Activated T-cell treated with anti-CD3 and anti-CD28 coated beads for 24 hours (primary cell): ENCODE measurements around the gene CAPN3.

ENCODE experiments used
- DNase-seq: peaks from one replicate; pipeline ENCODE4 v3.0.0-alpha.2; 2020; ENCODE audit warnings: low read depth

CAPN3 gene

DNA sequence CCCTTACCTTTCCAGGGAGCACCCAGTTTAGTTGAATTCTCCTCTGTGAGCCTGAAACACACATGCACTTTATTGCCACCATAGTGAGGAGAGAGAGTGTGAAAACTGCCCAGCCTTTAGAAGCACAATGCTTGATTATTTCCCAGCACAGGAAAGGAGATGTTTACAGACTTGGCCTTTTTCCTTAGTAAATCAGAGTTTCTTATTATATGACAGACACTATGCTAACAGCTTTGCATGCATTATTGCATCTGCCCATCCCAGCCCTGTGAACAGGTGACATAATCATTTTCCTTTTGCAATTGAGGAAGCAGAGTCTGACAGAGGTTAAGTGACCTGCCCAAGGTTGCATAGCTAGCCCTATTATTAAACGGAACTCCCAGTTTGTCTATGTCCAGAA, 36.5 kb downstream of the CAPN3 start:
- no peak for DNase-seq

DNA sequence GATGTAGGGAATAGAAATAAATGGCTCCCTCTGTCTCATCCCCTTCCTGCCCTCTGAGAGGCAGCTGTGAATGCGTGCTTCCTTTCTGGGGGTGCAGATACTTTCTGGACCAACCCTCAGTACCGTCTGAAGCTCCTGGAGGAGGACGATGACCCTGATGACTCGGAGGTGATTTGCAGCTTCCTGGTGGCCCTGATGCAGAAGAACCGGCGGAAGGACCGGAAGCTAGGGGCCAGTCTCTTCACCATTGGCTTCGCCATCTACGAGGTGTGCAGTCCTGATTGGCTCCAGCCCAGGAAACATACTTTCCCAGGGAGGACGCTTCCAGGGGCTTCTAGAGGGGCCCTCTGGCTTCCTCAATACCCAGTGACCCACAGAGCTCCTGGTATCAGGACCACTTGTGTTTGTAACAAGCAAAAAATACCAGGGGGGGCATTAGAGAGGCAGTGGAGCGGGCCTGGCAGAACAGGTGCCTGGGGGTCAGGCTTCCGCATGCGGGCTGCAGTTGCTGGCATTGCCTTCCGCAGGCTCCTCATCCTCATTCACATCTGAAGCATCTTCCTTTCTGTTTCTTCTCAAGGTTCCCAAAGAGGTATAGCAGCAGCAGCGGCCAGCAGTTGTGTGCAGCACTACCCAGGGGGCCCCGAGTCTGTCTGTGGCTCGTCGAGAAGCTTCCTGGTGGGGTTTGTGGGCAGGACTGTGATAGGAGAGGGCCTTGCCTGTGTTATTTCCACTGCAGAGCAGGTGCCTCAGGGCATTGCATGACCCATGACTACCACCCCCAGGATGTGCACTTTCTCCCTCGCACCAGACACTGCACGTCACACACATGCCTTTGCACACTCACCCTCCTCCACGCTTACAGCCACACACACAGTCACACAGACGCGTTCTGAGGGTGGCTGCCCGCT, 42.5 kb downstream of the CAPN3 start:
- no peak for DNase-seq

DNA sequence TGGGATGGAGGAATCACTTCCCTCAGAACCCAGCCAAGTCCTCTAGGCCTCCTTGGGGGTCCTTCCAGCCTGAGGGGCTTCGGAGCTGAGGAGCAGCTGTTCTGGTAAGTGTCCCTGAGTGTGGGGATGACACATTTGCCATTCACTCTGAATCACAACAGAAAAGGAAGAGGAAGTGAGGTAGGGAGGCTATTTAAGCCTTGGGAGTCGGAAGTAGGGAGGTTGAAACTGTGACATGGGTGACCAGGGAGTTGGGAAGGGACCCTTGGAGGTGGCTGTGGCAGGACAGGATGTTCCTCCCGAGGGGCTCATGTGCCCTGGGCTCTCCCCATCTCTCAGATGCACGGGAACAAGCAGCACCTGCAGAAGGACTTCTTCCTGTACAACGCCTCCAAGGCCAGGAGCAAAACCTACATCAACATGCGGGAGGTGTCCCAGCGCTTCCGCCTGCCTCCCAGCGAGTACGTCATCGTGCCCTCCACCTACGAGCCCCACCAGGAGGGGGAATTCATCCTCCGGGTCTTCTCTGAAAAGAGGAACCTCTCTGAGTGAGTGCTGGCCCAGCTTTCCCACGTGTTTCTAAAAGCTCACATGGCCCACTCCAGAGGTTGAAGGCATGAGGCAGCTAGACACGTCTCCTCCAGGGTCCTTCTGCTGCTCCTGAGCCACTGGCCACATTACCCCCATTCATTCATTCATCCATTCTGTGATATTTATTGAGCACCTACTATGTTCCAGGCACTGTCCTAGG, 43.3 kb downstream of the CAPN3 start:
- DNase-seq, result no peak

DNA sequence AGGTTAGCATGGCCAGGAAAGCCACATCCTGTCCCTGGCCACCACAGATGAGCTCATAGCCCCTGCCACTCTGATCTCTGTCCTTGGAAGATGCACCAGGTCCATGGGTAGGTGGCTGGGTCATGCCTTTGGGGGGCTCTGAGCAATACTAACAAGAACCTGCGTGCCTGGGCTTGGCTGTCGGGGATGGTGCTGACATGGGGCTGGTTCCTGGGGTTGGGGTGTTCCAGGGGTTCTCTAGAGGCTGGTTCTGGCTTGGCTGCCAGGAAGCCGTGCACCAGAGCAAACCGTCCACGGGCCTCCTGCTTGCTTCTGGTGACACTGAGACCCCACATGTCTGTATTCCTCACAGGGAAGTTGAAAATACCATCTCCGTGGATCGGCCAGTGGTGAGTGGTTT, 44.1 kb downstream of the CAPN3 start:
- no peak for DNase-seq

DNA sequence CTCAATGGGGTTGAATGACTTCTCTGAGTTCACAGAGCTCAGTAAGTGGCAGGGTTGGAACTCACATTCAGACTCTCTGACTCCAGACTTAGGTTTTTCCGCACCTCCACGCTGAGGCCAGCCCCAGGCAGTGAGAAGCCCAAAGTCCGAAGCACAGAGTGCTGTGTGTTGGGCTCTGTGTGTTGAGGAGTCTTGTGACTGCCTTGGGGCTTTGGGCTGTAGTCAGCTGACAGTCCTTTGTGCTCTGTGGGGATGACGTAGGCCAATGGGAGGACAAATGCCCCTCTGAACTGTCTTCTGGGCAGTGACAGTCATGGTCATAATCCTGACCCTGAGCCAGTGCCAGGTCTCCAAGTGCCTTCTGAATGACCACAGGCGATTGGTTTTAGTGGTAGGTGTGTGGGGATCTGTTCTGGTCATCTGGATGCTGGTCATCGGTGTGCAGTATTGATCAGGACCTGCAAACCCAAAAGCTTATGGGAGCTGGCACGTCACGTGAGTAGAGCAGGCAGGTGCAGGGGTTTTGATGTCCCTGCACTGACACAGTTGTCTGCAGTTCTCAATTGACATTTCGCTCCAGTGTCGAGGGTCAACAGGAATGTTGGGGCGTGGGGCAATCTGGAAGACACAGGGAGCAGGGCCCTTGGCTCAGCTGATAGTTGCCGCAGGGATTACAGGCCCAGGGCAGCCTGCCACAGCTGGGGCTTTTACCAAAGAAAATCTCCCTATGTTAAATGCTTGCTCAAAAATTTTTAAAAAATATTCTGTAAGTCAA, 45.3 kb downstream of the CAPN3 start:
- DNase-seq, result no peak

DNA sequence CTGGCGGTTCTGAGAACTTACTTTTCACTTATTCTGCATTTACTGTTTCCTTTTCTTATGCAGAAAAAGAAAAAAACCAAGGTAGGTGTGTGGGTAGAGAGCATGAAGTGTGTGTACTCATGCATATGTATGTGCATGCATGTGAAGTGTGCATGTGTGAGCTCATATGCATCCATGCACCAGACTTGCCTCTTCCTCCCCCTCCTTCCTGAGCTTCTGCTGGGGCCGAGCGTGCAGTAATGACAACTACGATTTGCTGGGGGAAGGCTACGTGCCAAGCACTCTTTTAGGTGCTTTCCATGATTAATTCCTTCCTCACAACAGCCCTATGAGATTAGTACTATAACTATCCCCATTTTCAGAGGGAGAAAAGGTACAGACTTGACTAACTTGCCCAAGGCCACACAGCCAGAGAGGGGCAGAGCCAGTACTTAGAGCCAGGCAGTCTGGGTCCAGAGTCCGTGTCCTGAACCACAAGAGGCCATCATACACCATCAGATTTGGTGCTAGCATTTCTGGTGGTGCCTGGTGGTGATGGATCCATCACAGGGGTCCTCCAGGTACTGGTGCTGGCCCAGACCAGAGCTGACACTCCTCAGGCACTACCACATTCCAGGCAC, 46.7 kb downstream of the CAPN3 start:
- DNase-seq, result no peak

DNA sequence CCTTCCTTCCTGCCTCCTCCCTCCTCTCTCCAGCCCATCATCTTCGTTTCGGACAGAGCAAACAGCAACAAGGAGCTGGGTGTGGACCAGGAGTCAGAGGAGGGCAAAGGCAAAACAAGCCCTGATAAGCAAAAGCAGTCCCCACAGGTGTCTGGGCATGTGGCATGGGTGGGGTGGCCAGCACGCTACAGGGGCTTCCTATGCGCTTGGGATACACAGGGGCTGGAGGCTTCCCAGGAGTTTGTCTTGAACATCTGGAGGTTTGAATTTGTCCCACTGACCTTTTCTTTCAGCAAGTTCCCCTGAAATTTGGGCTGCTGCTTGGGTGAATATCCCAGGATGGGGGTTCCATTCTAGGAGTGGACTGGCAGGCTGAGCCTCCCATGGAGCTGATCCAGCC, 48.9 kb downstream of the CAPN3 start:
- DNase-seq, result no peak

DNA sequence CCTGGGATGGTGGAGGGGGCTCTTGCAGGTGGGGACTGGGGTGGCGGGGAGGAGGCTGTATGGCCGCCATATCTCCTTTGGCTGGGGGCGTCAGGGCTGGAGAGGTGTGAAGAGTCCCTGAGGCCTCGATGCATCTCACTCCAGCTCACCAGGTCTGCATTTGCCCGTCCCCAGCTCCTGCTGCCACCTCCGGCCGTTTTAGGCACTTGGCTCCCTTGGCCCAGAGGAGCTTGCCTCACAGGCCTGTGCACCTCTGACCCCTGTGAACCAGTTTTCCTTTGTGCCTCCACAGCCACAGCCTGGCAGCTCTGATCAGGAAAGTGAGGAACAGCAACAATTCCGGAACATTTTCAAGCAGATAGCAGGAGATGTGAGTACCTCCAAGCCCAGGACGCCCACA, 49.7 kb downstream of the CAPN3 start:
- DNase-seq, result no peak

DNA sequence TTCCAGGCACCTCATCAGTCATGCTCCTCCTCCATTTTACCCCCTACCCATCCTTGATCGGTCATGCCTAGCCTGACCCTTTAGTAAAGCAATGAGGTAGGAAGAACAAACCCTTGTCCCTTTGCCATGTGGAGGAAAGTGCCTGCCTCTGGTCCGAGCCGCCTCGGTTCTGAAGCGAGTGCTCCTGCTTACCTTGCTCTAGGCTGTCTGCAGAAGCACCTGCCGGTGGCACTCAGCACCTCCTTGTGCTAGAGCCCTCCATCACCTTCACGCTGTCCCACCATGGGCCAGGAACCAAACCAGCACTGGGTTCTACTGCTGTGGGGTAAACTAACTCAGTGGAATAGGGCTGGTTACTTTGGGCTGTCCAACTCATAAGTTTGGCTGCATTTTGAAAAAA, 52.6 kb downstream of the CAPN3 start:
- no peak for DNase-seq

DNA sequence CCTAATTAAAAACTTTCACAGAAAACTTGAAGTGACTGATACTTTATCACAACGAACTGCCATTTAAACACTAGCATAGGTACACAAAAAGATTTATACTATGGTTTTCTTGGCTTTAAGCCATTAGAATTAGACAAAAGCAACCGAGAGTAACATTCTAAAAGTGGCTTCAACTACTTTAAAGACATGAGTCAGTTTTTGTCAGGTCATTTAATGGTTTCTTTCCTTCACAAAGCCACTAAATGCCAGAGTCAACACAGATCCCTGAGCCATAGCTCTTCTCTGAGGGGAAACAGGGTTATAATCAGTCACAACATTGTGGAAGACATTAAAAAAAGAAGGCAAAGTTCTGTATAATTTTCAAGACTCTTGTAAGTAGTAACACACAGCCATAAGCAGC, 54.6 kb downstream of the CAPN3 start:
- DNase-seq, result no peak

DNA sequence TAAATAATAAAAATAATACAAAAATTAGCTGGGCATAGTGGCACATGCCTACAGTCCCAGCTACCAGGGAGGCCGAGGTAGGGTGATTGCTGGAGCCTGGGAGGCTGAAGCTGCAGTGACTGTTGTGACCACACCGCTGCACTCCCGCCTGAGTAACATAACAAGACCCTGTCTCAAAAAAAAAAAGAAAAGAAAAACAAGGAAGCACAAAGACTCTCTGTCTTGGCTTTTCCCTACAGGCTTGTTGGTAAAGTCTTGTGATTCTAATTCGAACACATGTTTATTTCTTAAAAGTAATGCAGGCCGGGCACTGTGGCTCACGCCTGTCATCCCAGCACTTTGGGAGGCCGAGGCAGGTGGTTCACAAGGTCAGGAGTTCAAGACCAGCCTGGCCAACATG, 60.1 kb downstream of the CAPN3 start:
- DNase-seq, result no peak

DNA sequence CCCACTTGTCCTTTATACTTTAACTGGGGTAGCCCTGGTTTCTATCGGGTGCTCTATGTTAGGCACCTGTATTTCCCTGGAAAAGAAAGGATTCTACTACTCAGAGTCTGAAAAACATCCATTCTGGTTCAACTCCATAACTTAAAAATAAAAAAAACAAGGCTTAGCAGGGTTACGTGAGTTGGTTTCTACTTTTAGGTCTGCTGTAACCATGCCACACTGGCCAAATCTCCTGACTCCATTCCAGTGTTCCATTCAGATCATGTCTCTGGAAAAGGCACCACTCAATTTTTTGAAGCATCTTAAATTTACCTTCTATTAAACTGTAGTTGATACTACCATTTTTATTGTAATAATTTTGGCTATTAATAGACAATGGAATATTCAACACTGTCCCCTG, 62.1 kb downstream of the CAPN3 start:
- DNase-seq, result no peak

DNA sequence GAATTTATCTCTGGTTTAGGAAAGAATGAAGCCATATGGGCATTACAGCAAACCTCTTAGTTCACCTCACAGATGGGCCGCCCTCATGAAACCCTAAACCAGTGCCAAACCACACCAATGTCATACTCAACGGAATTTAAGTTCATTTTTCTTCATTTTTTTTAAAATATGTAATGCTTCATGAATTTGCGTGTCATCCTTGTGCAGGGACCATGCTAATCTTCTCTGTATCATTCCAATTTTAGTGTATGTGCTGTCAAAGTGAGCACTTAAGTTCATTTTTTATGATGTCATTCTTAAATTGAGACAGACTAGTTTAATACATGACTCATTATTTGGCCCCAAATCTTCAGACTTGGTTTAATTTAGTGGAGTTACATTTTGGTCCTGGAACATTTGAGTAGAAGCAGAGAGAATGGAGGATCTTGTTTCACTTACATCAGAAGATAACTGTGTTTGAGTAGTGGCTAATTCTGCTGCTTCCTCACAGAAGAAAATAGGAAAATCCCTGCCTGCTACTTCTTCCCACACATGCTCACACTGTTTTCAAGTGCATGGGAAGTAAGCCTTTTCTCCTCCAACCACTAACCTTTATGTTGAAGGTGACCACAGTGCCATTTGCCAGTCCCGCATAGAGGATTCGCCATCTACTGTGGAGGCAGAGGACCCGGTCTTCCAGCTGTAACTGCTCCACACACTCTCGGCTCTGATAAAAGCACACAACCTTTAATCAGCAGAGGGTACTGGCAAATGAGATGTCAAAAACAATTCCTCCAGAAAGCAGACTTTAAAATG, 68.3 kb downstream of the CAPN3 start:
- no peak for DNase-seq

DNA sequence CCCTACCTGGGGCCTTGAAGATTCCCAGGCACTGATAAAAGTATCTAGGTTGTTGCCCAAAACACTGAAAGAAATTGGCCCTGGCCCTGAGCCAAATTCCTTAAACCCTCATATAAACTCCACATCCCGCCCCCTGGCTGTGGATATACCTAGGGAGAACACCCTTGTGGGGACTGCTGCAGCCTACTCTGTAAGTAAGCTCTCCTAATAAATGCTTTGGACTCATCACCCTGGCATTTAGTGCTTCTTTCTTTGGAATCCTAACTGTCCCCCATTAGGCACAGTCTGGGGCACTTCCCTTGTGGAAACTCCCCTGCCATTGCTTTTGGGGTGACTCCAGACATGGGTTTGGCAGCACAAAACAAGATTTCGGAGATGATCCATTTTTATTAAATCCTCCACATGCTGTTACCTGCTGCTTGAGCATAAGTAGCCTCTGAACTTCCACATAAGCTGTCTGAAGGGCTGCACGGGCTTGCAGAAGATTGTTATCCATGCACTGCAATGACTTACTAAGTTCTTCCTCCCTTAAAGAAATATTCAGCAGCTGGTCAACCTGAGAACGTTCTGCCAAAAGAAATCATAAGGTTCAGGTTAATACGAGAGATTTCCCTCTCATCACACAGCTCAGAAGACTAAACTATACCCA, 85.2 kb downstream of the CAPN3 start:
- DNase-seq, result no peak

DNA sequence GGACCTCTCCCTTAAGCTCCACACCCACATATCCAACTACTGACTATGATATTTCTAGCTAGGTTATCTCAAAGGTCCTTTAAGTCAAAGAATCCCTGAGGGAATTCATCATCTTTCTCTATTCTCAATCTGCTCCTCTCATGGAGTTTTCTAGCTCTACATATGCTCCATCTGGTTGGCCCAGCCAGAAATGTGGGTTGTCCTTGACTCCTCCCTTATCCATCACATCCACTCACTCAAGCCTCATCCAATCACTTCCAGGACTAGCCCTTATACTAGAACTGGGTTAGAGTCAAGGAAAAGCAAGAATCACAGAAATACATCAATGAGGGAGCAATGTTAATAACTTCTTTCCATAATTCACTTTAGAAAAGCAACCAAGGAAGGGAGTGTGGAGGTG, 86.2 kb downstream of the CAPN3 start:
- DNase-seq, result no peak

DNA sequence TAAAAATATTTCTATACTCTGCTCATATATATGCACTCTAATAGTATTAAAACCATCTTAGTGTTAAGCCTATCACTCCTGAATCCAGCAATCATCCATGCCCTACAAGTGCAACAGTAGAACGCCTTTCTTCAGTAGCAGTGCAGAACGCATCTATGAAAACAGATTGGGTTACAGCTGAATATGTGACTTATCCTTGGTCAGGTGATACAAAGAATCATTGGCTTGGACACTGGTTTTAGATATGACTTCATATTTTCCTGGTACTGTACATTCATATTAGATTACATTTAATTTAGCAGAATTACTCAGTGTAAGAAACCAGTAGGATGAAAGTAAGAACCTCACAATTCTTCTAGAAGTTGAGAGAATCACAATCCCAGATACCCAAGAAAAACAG, 88.3 kb downstream of the CAPN3 start:
- DNase-seq, result no peak

DNA sequence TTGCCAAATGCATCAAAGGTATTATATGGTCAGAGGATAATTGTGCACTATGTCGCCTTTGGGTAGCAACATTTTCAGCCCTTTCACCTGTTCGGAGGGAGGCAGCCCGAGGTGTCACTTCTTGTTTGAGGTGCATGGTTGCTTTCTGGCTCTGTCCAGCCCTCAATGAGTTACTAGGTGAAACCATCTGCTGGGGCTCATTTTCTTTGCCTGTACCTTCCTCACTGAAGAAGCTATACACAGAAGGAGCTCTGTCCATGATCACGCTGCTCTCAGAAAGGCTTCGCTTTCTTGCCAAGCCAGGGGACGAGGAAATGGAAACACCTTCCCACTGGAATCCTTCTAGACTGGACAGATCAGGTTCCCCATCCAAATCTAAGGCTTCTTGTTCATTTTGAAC, 89.0 kb downstream of the CAPN3 start:
- DNase-seq, result no peak

DNA sequence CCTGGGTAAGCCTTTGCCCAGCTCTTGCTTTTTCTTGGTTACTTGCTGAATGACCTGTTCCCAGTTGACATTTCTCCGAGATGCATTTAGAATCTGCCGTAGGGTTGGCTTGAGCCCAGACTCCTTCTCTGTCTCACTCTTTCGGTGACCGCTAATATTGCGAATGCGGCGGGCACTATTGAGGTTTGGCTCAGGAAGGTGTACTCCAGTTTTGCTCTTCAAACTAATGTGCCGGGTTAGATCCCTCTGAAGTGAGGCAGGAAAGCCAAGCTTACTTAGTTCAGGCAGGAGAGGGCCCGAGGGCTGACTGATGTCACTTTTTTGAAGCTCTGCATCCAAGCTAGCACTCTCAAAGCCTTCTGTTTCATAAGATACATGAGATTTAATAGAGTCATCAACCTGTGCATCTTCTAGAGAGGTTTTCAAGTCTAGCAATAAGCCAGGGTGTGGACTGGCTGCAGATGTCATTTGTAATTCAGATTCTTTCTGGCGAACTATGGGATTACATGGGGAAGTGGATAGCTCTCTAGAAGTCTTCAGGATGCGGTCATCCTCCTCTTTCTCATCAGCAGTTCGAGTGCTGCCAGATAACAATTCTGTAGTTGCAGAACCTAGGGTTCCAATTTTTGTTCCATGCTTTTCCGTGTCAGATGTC, 90.6 kb downstream of the CAPN3 start:
- DNase-seq, result no peak

DNA sequence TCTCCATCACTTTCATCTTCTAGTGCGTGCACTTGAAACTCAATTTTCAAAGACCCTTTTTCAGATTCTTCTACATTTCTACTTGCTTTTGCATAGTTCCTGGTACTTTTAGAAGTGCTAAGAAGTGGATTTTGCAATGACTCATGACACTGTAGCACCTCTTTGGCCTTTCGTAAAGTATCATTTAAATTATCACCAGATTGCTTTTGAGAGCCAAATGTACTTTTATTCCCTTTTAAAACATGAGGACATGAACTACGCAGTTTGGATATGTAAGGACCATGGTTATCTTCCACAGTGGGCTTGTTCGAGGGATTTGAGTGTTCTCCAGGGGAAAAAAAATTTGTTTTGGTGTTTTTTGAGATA, 91.1 kb downstream of the CAPN3 start:
- no peak for DNase-seq

DNA sequence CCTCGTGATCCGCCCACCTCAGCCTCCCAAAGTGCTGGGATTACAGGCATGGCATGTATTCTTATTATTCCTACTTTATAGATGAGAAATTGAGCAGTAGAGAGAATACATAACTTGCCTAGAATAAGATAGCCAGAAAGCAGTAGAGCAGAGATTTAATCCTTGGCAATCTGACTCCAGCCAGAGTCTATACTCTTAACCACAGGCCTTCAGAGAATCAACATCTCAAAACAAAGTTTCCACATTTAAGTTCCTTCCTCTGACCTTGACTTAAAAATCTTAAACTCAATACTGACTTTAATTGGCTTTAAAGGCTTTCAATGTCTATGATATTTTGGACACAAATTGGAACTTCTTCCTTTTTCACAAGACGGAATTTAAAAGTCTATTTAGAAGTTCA, 94.5 kb downstream of the CAPN3 start:
- DNase-seq, result no peak

DNA sequence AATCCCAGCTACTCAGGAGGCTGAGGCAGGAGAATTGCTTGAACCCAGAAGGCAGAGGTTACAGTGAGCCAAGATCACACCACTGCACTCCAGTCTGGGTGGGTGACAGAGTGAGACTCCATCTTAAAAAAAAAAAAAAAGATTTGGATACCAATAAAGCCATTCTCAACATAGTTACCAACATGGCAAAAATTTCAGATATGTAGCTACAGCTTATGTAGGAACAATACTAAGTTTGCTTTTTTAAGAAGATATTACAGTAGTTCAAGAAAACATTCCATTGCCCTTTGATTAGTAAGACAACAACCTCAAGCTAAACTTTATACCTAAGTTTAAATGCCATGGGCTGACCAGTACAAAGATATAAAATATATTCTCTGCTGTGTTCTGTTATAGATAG, 97.2 kb downstream of the CAPN3 start:
- DNase-seq, result no peak
